Sigmoid colon (tissue), 7 donors: ENCODE results near the gene GNL3. TPM values are rescaled to one million over a fixed set of nuclear protein-coding genes. Genes with fewer than 3 reads are reported as not detected.

ENCODE experiments used
- DNase-seq: peaks from one replicate; pipeline ENCODE4 v3.0.0-alpha.2; 2019
- H3K27ac ChIP-seq, 4 donors: fragments of 200-600 bp; sonication (generic); one replicate each; pipeline ENCODE4 v1.5.1; 2016 to 2019; ENCODE audit warnings: mild to moderate bottlenecking in 1 of 4
- H3K27me3 ChIP-seq, 3 donors: fragments of 200-600 bp; sonication (generic); one replicate each; pipeline ENCODE4 v1.5.1; 2019; ENCODE audit warnings: mild to moderate bottlenecking in 1 of 3
- H3K36me3 ChIP-seq, 4 donors: fragments of 200-600 bp; sonication (generic); one replicate each; pipeline ENCODE4 v1.5.1; 2016 to 2019
- H3K4me1 ChIP-seq, 4 donors: fragments of 200-600 bp; sonication (generic); one replicate each; pipeline ENCODE4 v1.5.1; 2017 to 2019
- H3K4me3 ChIP-seq, 4 donors: fragments of 200-600 bp; sonication (generic); one replicate each; pipeline ENCODE4 v1.5.1; 2017 to 2019; ENCODE audit warnings: mild to moderate bottlenecking in 2 of 4, moderate library complexity in 1 of 4
- H3K9me3 ChIP-seq, 4 donors: fragments of 200-600 bp in 3 of 4; sonication (generic) in 3 of 4; one replicate each; pipeline versions ENCODE4 v1.5.1 to v1.6.1; 2013 to 2019
- EP300 ChIP-seq, 4 donors: sonication (generic); formaldehyde crosslinking; IDR thresholded peaks; one replicate each; pipeline ENCODE4 v1.6.1; 2017; ENCODE audit warnings: antibody characterized with exemption in 4 of 4
- POLR2A ChIP-seq, 2 donors: fragments of 450-650 bp; IDR thresholded peaks; one replicate each; pipeline ENCODE4 v1.6.1; 2016; ENCODE audit warnings: antibody characterized with exemption in 2 of 2, mild to moderate bottlenecking in 2 of 2, moderate library complexity in 2 of 2
- POLR2AphosphoS5 ChIP-seq, 4 donors: sonication (generic); formaldehyde crosslinking; IDR thresholded peaks; one replicate each; pipeline ENCODE4 v1.6.1; 2017; ENCODE audit warnings: antibody characterized with exemption in 4 of 4
- WGBS, 2 donors: extraction: QIAGEN DNeasy Blood & Tissue Kit; methylation state at CpG; one replicate each; pipeline ENCODE4 v1.1.7; 2013; 5-methylcytosine and 5-hydroxymethylcytosine counted together
- intact Hi-C: fragments of 100-400 bp; cut with DNase I; formaldehyde crosslinking; loops from one replicate; pipeline ENCODE4 v1.15.1; 2023
- polyA plus RNA-seq, 3 donors: library from polyadenylated mRNA; stranded (reverse); fragments of 200-250 nt; gene quantifications; one replicate each; pipeline ENCODE4 v1.2.3, GENCODE V29; 2013
- total RNA-seq, 4 donors: library from RNA; depleted of rRNA; stranded (reverse); fragments of >200 nt; gene quantifications; one replicate each; pipeline ENCODE4 v1.1.0, GENCODE V29; 2016
- TF ChIP-seq, protein P1 (sequence below), 4 experiments: fragments of 450-650 bp in 3 of 4; fragments of 200-600 bp in 1 of 4; IDR thresholded peaks; one replicate each; pipeline ENCODE4 v1.5.1; 2016 to 2019; ENCODE audit warnings: antibody characterized with exemption in 4 of 4, mild to moderate bottlenecking in 3 of 4, moderate library complexity in 2 of 4
- donor health status: healthy with polysubstance abuse.
- donor health status: Bipolar disorder and iron deficiency.
- donor health status: healthy.

GNL3 gene
- total and polyA plus RNA-seq, 7 donors = 22.4 to 76.6 (median 39.8) TPM

DNA sequence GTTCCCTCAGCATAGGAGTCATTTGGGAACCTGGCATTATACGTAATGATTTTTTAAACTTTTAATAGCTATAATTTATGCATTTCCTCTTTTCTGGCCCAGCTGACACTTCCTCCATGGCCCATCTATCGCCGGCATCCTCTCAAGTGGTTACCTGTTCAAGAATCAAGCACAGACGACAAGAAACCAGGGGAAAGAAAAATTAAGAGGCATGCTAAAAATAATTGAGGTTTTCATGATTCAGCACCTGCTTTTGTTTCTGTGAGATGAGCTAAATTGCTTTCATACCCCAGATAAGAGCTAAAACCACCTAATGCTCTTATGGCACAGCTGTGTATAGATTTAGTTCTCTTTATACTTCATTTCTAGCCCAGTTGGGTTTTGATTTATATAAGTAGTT, 21.8 kb downstream of the GNL3 start:
- H3K27ac ChIP-seq = no peak overlapping the region
- whole genome bisulfite sequencing, 2 donors = 53 to 80% methylated on average over 4 of the region's 4 CpGs
- H3K4me3 ChIP-seq = no peak overlapping the region

DNA sequence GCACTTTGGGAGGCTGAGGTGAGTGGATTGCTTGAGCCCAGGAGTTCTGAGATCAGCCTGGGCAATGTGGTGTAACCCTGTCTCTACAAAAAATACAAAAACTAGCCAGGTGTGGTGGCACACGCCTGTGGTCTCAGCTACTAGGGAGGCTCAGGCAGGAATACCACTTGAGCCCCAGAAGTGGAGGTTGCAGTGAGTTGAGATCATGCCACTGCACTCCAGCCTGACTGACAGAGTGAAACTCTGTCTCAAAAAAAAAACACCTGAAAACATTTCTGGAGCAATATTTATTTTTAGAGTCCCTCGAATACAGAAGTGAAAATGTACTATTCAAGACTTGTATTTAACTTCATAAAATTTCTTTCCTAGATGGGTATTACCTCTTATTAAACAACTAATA, 24.7 kb downstream of the GNL3 start:
- H3K27me3 ChIP-seq = no peaks in the 10 kb centered on the region
- H3K4me1 ChIP-seq = peaks cover 0 to 23% (median 16%) of the 10 kb centered on the region in 4 donors
- 77 to 83% methylated on average over 2 of the region's 2 CpGs for WGBS, 2 donors
- H3K9me3 ChIP-seq = no peaks in the 10 kb centered on the region
- intact Hi-C loops = no loop called here
- DNase-seq = no peak
- peaks cover 5 to 39% (median 11%) of the 10 kb centered on the region in 4 donors for H3K36me3 ChIP-seq
- H3K4me3 ChIP-seq = no peak overlapping the region
- TF ChIP-seq EP300 (IDR thresholded peaks at IDR 0.05) = no peak
- no peak overlapping the region for H3K27ac ChIP-seq

More for the DNA sequence above, 21.8 kb downstream of the GNL3 start:
- Histone ChIP-seq H3K36me3 (peaks cover 5 to 38% (median 11%) of the 10 kb centered on the region in 4 donors), H3K9me3 (no peaks in the 10 kb centered on the region), H3K27me3 (no peaks in the 10 kb centered on the region), H3K4me1 (peaks cover 0 to 41% (median 31%) of the 10 kb centered on the region in 4 donors)
- TF ChIP-seq, protein P1, sequence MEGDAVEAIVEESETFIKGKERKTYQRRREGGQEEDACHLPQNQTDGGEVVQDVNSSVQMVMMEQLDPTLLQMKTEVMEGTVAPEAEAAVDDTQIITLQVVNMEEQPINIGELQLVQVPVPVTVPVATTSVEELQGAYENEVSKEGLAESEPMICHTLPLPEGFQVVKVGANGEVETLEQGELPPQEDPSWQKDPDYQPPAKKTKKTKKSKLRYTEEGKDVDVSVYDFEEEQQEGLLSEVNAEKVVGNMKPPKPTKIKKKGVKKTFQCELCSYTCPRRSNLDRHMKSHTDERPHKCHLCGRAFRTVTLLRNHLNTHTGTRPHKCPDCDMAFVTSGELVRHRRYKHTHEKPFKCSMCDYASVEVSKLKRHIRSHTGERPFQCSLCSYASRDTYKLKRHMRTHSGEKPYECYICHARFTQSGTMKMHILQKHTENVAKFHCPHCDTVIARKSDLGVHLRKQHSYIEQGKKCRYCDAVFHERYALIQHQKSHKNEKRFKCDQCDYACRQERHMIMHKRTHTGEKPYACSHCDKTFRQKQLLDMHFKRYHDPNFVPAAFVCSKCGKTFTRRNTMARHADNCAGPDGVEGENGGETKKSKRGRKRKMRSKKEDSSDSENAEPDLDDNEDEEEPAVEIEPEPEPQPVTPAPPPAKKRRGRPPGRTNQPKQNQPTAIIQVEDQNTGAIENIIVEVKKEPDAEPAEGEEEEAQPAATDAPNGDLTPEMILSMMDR (IDR thresholded peaks at IDR 0.05) = no peak
- no peak for TF ChIP-seq POLR2A (IDR thresholded peaks at IDR 0.05)
- TF ChIP-seq EP300 (IDR thresholded peaks at IDR 0.05) = no peak
- no peak for TF ChIP-seq POLR2AphosphoS5 (IDR thresholded peaks at IDR 0.05)
- DNase-seq = no peak
- intact Hi-C loops = loop anchor here (5.0 kb wide), 1 partner anchor 170 kb away; the partner anchor contains the start of gene UQCC5

DNA sequence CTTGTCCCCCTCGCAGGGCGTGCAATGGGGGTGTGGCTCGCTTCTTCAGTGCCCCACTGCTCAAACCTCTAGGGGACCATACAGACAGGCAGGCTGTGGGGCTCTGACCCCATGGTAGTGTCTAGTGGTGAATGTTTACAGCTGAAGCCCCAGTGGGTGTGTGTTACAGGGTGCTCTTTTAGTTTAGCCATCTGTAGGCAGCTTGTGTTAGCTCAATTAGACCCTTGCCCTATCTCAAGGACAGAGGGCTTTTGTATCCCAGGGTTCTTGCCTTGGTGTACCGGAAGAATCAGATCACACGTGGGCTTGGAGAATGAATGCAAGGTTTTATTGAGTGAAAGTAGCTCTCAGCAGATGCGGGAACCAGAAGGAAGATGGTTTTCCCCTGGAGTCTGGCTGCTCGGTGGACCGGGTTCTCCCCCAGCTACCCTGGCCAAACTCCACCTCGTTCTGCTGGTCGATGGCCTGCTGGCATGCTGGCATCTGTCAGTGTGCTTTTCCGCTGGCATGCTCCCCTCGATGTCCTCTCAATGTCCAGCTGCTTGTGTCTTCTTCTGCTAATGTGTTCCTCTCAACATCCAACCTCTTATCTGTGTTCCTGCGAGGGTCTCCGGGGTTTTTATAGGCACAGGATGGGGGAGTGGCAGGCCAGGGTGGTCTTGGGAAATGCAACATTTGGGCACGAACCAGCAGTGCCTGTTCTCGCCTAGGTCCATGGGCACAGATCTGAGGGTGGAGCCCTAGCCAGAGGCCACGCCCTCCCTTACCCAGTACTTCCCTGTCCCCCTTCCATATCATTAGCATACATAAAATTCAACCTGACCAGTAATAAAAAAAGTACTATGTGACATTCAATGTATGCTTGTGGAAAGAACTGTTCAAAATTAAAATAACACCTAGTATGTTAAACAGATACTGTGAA, 26.7 kb downstream of the GNL3 start:
- H3K36me3 ChIP-seq = peaks cover 5 to 38% (median 10%) of the 10 kb centered on the region in 4 donors
- H3K27ac ChIP-seq = no peak overlapping the region
- H3K4me1 ChIP-seq = peaks cover 0 to 11% (median 5%) of the 10 kb centered on the region in 4 donors
- no peak for DNase-seq
- TF ChIP-seq POLR2A (IDR thresholded peaks at IDR 0.05) (no peak), POLR2AphosphoS5 (IDR thresholded peaks at IDR 0.05) (no peak), EP300 (IDR thresholded peaks at IDR 0.05) (no peak)
- TF ChIP-seq, protein P1 (IDR thresholded peaks at IDR 0.05) = no peak
- WGBS, 2 donors = 91 to 93% methylated on average over 17 of the region's 17 CpGs
- no peak overlapping the region for H3K4me3 ChIP-seq
- H3K27me3 ChIP-seq = no peaks in the 10 kb centered on the region
- H3K9me3 ChIP-seq = no peaks in the 10 kb centered on the region
- intact Hi-C loops = no loop called here

DNA sequence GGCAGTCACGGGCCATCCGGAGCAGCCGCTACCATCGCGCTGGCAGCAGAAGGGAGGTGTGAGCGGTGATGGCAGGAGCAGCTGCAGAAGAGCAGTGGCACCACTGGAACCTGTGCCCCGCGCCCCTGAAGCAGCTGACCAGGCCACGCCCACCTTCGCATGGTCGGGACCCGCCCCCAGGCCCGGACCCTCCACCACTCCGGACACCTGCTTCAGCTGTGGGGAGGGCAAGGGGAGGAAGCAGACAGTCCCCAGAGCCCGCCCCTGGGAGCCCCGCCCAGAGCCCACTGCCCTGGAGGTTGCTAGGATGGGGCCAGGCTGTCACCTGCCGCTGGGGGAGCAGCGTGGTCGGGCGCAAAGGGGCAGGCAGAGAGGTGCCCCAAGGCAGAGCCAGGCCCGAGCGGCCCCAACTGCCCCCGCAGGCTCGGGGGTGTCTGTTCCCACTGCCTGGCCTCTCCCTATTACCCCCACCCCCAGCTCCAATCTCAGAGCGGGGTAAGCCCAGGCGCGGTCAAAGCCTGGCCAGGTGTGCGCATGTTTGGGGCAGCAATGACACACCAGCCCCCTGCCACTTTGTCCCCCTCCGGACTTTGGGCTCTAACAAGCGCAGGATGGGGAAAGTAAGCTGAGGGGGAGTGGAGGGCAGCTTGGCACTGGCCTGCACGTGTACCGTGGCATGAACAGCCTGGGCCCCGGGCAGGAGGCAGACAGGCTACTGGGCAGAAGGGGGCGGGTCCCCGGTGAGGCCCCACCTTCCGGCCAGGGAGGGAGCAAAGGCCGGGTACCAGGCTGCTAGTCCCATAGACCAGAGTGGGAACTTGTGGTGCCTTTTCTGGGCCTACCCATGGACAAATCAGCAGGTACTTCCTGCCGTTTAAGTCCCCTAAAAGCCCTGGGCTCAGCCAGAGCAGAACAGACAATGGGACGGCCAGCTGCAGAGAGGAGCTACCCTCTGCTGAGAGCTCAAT, 28.8 kb downstream of the GNL3 start:
- TF ChIP-seq EP300 (IDR thresholded peaks at IDR 0.05) (no peak), POLR2AphosphoS5 (IDR thresholded peaks at IDR 0.05) (no peak), POLR2A (IDR thresholded peaks at IDR 0.05) (no peak)
- TF ChIP-seq, protein P1 (IDR thresholded peaks at IDR 0.05) = no peak
- 34 to 62% methylated on average over 39 of the region's 39 CpGs for WGBS, 2 donors
- intact Hi-C loops = no loop called here
- Histone ChIP-seq H3K4me3 (no peak overlapping the region), H3K36me3 (peaks cover 0 to 32% (median 9%) of the 10 kb centered on the region in 4 donors), H3K9me3 (no peaks in the 10 kb centered on the region), H3K4me1 (peaks cover 0 to 4% (median 0%) of the 10 kb centered on the region in 4 donors), H3K27ac (no peak overlapping the region), H3K27me3 (no peaks in the 10 kb centered on the region)
- DNase-seq = no peak
